Muscle layer of duodenum (tissue), 2 donors: ENCODE data around the gene EFCAB14.

ENCODE experiments used
- H3K27ac ChIP-seq: one replicate; pipeline ENCODE4 v1.7.0; 2013; ENCODE audit warnings: mild to moderate bottlenecking, low read length
- H3K27me3 ChIP-seq: one replicate; pipeline ENCODE4 v1.7.0; 2013; ENCODE audit warnings: low read depth, mild to moderate bottlenecking, control low read depth, low read length
- H3K36me3 ChIP-seq, 2 donors: one replicate each; pipeline ENCODE4 v1.7.0; 2013; ENCODE audit warnings: low read length in 2 of 2, control low read depth in 1 of 2, mild to moderate bottlenecking in 1 of 2; ENCODE audit not compliant: insufficient read depth in 2 of 2, control insufficient read depth in 1 of 2
- H3K4me1 ChIP-seq, 2 donors: one replicate each; pipeline ENCODE4 v1.7.0; 2013; ENCODE audit warnings: low read length in 2 of 2, mild to moderate bottlenecking in 2 of 2, control low read depth in 1 of 2, moderate library complexity in 1 of 2; ENCODE audit not compliant: insufficient read depth in 2 of 2, control insufficient read depth in 1 of 2
- H3K4me3 ChIP-seq, 2 donors: one replicate each; pipeline ENCODE4 v1.7.0; 2013; ENCODE audit warnings: low read length in 2 of 2, low read depth in 1 of 2, mild to moderate bottlenecking in 1 of 2
- H3K9me3 ChIP-seq, 2 donors: one replicate each; pipeline ENCODE4 v1.7.0; 2013; ENCODE audit warnings: low read length in 2 of 2, control low read depth in 1 of 2, mild to moderate bottlenecking in 1 of 2; ENCODE audit not compliant: control insufficient read depth in 1 of 2
- donor health status: healthy.

EFCAB14 gene

GRCh38 chr1:46681333-46682034, 37.4 kb downstream of the EFCAB14 start:
- H3K4me3 ChIP-seq = no peak overlapping the region
- H3K9me3 ChIP-seq = no peaks in the 10 kb centered on the region
- no peak overlapping the region for H3K27ac ChIP-seq
- H3K36me3 ChIP-seq = peaks cover 64 to 86% of the 10 kb centered on the region in 2 donors
- H3K4me1 ChIP-seq = no peaks in the 10 kb centered on the region
- no peaks in the 10 kb centered on the region for H3K27me3 ChIP-seq

GRCh38 chr1:46679789-46680573, 38.9 kb downstream of the EFCAB14 start:
- Histone ChIP-seq H3K27ac (no peak overlapping the region), H3K36me3 (peaks cover 55 to 78% of the 10 kb centered on the region in 2 donors), H3K27me3 (no peaks in the 10 kb centered on the region), H3K4me3 (no peak overlapping the region), H3K4me1 (no peaks in the 10 kb centered on the region), H3K9me3 (no peaks in the 10 kb centered on the region)

- H3K27ac ChIP-seq = no peak overlapping the region
- H3K27me3 ChIP-seq = no peaks in the 10 kb centered on the region
- peaks cover 35 to 59% of the 10 kb centered on the region in 2 donors for H3K36me3 ChIP-seq
- H3K9me3 ChIP-seq = no peaks in the 10 kb centered on the region
- no peaks in the 10 kb centered on the region for H3K4me1 ChIP-seq
- H3K4me3 ChIP-seq = no peak overlapping the region
Measured at GRCh38 chr1:46677339-46677738, 41.6 kb downstream of the EFCAB14 start.

GRCh38 chr1:46676531-46676930, 42.4 kb downstream of the EFCAB14 start:
- Histone ChIP-seq H3K27me3 (no peaks in the 10 kb centered on the region), H3K4me3 (no peak overlapping the region), H3K4me1 (no peaks in the 10 kb centered on the region), H3K36me3 (peaks cover 30 to 51% of the 10 kb centered on the region in 2 donors), H3K27ac (no peak overlapping the region), H3K9me3 (no peaks in the 10 kb centered on the region)

GRCh38 chr1:46675549-46676314, 43.2 kb downstream of the EFCAB14 start:
- no peak overlapping the region for H3K27ac ChIP-seq
- no peaks in the 10 kb centered on the region for H3K4me1 ChIP-seq
- no peaks in the 10 kb centered on the region for H3K27me3 ChIP-seq
- no peaks in the 10 kb centered on the region for H3K9me3 ChIP-seq
- peaks cover 30 to 43% of the 10 kb centered on the region in 2 donors for H3K36me3 ChIP-seq
- no peak overlapping the region for H3K4me3 ChIP-seq

GRCh38 chr1:46673749-46674182, 45.1 kb downstream of the EFCAB14 start:
- H3K36me3 ChIP-seq = peaks cover 21 to 27% of the 10 kb centered on the region in 2 donors
- H3K27me3 ChIP-seq = no peaks in the 10 kb centered on the region
- H3K4me1 ChIP-seq = no peaks in the 10 kb centered on the region
- no peak overlapping the region for H3K27ac ChIP-seq
- no peaks in the 10 kb centered on the region for H3K9me3 ChIP-seq
- no peak overlapping the region for H3K4me3 ChIP-seq

GRCh38 chr1:46672696-46673095, 46.2 kb downstream of the EFCAB14 start:
- Histone ChIP-seq H3K27me3 (no peaks in the 10 kb centered on the region), H3K27ac (no peak overlapping the region), H3K36me3 (peaks cover 16 to 17% of the 10 kb centered on the region in 2 donors), H3K4me3 (no peak overlapping the region), H3K9me3 (no peaks in the 10 kb centered on the region), H3K4me1 (no peaks in the 10 kb centered on the region)

GRCh38 chr1:46671554-46671953, 47.4 kb downstream of the EFCAB14 start, which contains the start of gene TEX38:
TEX38 (plus strand) TSS chr1:46671854; CDS start chr1:46671935, 81 bp downstream.
- Histone ChIP-seq H3K9me3 (no peaks in the 10 kb centered on the region), H3K27me3 (no peaks in the 10 kb centered on the region), H3K4me1 (peaks cover 3 to 10% of the 10 kb centered on the region in 2 donors), H3K36me3 (peaks cover 6 to 8% of the 10 kb centered on the region in 2 donors), H3K27ac (no peak within 1 kb of the TSS), H3K4me3 (no peak within 1 kb of the TSS)

GRCh38 chr1:46670134-46670533, 48.8 kb downstream of the EFCAB14 start:
- Histone ChIP-seq H3K9me3 (no peaks in the 10 kb centered on the region), H3K4me3 (no peak overlapping the region), H3K4me1 (peaks cover 5 to 24% of the 10 kb centered on the region in 2 donors), H3K36me3 (peaks cover 6 to 8% of the 10 kb centered on the region in 2 donors), H3K27ac (no peak overlapping the region), H3K27me3 (no peaks in the 10 kb centered on the region)

GRCh38 chr1:46667782-46668760, 50.8 kb downstream of the EFCAB14 start, which contains the start of gene ATPAF1:
ATPAF1 (minus strand) TSS chr1:46668364; CDS start chr1:46668322, 42 bp downstream.
- no peaks in the 10 kb centered on the region for H3K9me3 ChIP-seq
- H3K36me3 ChIP-seq = peaks cover 11% of the 10 kb centered on the region in 2 donors
- peaks cover 5 to 26% of the 10 kb centered on the region in 2 donors for H3K4me1 ChIP-seq
- H3K4me3 ChIP-seq = peak within 1 kb of the TSS; percentile 93 to 95
- no peaks in the 10 kb centered on the region for H3K27me3 ChIP-seq
- H3K27ac ChIP-seq = peak within 1 kb of the TSS; percentile 66
